ENCODE measurements around the gene FAM163B.

FAM163B gene

DNA sequence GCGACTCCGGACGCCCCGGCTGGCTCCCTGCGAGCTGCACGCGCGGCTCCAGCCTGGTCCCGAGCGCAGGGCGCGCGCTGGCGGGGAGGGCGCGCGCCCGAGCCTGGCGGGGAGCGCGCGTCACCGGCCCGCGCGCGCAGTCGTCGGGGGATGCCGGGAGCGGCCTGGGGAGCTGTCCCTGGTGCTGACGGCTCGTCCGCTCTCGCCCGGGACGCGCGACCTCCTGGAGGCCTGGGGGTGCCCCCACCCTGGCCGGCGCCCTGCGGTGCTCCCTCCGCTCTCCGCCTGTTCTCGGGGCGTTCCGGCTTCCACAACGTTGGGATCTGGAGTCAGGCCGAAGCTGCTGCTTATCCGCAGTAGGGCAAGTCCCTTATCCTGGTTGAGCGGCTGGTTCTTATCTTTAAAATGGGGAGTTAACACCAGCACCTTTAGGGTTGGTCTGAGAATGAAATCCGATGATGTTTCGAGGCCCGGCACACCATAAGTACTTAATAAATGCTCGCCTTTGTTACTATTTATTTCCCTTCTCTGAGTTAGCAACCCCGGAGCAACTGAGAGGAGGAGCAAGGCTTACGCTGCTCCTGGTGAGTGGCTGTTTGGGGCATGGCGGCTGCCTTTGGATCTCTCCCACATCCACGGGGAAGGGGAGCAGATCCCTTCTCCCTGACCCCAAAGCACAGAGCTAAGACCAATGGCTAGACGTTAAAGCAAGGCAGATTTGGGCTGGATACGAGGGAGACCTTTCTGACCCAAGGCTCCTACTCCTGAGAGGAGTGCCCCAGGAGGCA is at the start of gene FAM163B:
TSS of gene FAM163B (minus strand) at position 79 of the 788 bp plus-strand sequence. CDS start 29,166 bp downstream, outside the sequence.
- peak; percentile 17 for DNase-seq

- no peak for DNase-seq
These were observed 48.0 kb upstream of the FAM163B start for GRCh38 chr9:133657120-133657661.

GRCh38 chr9:133656211-133657119 is 47.3 kb upstream of the FAM163B start:
- peak; percentile 45 for DNase-seq

GRCh38 chr9:133655701-133656100 is 46.5 kb upstream of the FAM163B start:
- no peak for DNase-seq

GRCh38 chr9:133654736-133655657 is 45.8 kb upstream of the FAM163B start:
- no peak for DNase-seq

GRCh38 chr9:133653638-133654037 is 44.4 kb upstream of the FAM163B start:
- no peak for DNase-seq

GRCh38 chr9:133650026-133650425 is 40.8 kb upstream of the FAM163B start:
- no peak for DNase-seq

DNA sequence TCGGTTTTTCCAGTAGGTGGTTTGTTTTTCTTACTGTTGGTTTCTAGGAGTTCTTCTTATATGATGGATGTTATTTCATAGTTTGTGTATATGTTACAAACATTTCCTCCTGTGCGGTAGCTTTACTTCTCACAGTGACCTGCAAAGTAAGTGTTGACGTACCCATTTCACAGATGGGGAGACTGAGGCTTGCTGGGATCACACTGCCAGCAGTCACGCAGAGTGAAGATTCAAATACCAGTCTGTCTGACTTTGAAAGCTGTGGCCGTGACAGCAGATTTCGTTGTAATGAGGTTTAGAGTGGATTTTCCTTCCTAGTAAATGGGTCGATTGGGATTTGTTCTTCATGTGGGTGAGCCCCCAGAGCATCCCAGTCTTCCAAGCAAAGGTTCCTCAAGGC is 40.0 kb upstream of the FAM163B start:
- DNase-seq = no peak

DNA sequence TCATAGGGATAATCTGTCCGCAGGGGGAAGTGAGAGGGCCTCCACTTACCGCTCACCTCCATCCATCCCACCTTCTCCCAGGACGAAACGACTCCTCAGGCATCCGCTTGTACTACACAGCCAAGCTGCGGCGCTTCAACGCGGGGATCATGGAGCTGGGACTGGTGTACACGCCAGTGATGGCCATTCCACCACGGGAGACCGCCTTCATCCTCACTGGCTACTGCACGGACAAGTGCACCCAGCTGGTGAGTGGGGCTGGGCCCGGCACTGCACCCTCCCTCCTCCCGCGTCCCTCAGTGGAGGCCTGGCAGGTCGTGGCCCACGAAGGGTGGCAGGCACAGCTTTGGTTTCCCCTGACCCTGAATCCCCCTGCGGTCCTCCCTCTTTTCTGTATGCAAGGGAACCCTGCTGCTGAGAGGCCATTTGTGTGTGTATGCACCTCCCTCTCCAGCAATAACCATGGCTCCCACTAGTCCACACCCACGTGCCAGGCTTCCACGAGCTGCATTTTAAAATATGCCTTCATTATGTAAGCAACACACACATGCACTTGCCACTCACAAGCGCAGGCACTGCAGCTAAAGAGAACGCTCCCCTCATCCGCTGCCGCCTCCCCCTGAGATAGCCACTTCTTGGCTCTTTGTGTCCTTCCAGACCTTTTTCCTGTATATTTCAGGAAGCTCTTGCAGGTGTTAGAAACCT is 38.7 kb upstream of the FAM163B start:
- DNase-seq = no peak

DNA sequence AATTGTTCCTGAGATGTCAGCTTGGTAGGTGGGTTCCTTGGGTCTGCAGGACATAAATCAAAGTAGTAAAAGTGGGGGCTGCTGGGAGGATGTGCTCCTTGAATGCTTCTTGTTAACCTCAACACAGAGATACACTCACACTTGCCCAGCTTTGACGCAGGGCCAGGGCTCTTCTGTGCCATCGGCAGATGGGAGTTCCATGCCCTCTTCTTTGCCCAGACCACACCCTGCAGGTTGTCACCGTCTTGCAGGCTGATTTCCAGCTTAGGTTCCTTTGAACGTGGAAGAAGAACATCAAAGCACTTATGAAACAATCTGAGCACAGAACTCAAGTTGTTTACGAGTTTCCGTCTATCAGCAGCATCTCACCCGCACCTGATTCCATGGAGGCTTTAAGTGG is 38.0 kb upstream of the FAM163B start:
- no peak for DNase-seq

DNA sequence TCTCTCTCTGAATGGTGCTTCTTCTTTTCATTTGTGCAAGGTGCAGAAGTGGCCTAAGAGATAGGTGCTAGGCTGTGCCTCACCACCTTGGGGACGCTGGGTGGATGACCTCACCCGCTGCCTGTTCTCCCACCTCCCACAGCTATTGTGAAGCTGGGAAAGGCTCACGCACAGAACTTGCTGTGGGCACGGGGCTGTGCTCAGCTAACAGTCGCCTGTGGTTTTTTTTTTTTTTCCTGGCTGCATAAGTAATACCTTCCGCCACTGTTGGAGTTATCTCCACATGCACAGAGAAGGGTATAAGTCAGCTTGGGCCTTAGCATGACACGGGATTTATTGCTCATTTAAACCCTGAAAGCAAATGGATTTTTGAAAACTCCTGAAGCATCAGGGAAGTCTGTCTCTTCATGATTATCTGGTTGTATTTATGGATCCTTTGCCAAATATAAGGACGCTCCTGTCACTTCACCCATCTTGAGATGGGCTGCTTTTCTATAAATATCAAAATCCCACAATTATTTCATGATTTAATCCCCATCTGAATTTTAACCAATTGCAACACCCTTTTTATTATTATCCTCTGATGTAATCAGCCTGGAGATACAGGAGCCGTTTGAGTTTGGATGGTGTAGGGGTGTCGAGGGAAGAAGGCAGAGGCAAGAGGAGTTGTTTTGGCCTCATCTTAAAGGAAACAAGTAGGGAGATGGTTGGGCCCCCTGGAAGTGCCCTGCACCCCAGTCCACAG is 36.0 kb upstream of the FAM163B start:
- DNase-seq = no peak

DNA sequence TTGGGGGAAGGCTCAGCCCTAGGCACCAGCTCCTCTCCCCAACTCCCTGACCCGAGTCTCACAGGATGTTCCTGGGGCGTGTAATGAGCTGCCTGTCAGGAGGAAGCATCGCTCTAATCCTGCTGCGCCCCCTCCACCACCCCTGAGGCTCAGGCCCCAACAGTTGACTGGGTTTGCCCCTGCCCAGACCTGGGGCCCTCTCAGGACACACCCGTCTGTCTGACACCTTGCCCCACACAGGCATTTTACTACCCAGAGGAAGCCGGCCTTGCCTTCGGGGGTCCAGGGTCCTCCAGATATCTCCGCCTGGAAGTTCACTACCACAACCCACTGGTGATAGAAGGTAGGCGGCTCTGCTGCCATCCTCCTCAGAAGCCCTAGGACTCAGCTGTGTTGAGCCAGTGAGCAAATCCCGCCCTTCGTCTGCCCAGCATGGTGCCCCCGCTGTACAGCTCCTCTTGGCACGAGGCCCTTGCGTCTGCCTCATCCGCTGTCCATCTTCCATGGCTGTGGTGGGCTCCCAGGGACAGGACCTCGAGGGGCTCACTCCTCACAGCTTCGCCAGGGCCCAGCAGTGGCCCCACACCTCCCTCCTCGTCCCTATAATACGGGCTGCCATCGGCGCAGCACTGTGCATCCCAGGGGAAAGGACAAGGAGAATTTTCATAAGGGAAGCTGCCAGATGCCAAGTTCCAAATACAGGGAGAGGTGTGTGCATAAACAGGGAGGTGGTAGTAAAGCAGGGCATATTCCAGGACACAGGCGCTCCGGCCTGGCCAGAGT is 35.0 kb upstream of the FAM163B start:
- DNase-seq = no peak

DNA sequence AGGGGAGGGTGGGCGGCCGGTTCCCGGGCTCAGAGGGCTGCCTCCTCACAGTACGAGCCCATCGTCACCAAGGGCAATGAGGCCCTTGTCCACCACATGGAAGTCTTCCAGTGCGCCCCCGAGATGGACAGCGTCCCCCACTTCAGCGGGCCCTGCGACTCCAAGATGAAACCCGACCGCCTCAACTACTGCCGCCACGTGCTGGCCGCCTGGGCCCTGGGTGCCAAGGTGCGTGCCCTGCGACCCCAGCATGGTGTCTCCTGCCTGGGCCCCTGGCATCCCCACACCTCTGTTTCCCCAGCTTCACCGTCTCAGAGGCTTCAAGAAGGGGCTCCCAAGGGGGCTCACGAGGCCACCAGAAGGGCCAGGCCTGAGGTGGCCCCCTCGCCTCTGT is 34.2 kb upstream of the FAM163B start:
- no peak for DNase-seq

DNA sequence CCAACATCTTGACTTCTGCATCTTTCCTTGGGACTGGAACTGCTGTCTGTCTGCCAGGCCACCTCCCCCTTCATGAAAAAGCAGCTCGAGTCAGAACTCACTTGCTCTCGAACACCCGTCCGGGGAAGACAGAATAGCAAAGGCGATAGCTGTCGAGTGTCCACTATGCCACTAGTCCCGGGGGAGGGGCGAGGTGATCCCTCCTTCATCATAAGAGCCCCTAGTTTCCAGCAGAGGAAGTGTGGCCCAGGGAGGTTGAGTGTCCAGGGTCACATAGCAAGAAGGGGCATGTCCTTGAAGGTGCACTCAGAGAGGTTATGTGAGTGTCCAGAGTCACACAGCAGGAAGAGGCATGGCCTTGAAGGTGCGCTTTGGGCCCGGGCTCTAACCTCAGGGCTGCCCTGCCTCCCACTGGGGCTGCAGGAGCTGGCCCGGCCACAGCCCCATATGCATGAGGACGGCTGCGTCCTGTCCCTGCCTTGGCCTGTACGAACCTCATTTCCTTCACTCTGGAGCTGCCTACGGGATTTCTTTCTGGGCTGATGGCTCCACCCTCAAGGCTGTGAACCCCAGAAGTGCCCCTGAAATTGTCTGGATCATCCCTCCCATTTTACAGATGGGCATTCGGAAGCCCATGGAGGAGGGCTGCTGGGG is 33.6 kb upstream of the FAM163B start:
- DNase-seq = no peak

GRCh38 chr9:133641861-133642595 is 32.8 kb upstream of the FAM163B start:
- DNase-seq = no peak

- DNase-seq = no peak
These were observed 32.1 kb upstream of the FAM163B start for GRCh38 chr9:133641396-133641655.

DNA sequence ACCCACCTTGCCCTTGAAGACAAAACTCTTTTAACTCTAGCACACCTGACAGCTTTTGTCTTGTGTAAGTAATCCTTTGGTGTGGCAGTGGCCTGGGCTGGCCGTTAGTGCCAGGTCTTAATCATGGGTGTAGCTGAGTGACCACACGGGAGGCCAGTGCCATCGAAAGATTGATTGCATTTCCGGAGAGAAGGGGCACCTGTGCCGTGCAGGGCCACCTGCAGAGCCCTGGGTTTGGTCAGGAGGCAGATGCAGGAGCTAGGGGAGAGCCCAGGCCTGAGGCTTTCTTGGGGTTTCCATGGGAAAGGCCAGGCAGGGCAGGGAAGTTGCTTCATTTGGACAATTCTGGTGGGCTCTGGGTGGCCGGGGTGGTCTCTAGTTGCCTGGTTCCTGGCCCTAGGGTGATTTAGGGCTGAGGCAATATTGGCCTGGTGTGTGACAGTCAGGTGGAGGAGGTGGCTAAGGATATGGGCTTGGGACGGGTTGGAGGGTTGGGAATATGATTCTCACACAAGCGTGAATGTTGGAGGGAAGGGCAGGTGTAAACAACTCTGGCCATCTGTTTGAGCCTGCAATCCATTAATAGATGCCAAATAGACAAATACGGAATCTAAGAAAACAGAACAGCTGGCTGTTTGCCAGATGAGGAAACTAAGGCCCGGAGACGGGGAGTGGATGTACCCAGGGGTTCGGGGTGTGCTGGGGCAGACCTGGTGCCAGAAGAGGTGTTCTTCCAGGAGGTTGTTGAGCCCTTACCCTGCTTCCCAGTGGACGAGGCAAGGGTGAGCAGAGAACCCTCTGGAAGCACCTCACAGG is 31.6 kb upstream of the FAM163B start:
- no peak for DNase-seq

GRCh38 chr9:133640160-133640559 is 31.0 kb upstream of the FAM163B start:
- no peak for DNase-seq
